HCT116 (cell line): ENCODE measurements around the gene ALKBH8. TPM values are rescaled to one million over a fixed set of nuclear protein-coding genes. Genes with fewer than 3 reads are reported as not detected.

ENCODE experiments used
- ATAC-seq: fragments of 200-7000 bp; cut with Tn5 transposase; 2 replicates; pipeline ENCODE4 v1.9.1; 2020; ENCODE audit warnings: mild to moderate bottlenecking, moderate library complexity
- BruUV-seq: library from RNA; stranded (reverse); fragments of 400-500 nt; replicated peaks from 2 replicates; lab custom pipeline; 2021; lab: Mats Ljungman, UMichigan
- CTCF ChIA-PET: fragments of 300-600 bp; sonication (Branson Sonifier 250); formaldehyde crosslinking; loops from one replicate; lab custom pipeline; 2021; ENCODE audit warnings: antibody characterized with exemption; lab: Charles Lee
- POLR2A ChIA-PET: fragments of 300-600, 350-600 bp; sonication (Branson Sonifier 250); formaldehyde crosslinking; loops from one replicate; lab custom pipeline; 2021; ENCODE audit warnings: antibody characterized with exemption; lab: Charles Lee
- RAD21 ChIA-PET, 2 experiments: fragments of 300-600 bp; sonication (Branson Sonifier 250); formaldehyde crosslinking; loops; one replicate each; lab custom pipeline; 2023; ENCODE audit warnings: low total read pairs in 2 of 2; ENCODE audit not compliant: uncharacterized antibody in 2 of 2, unreplicated experiment in 2 of 2, low non-redundant PET in 1 of 2; lab: Charles Lee
- DNase-seq: peaks from one replicate; pipeline ENCODE4 v3.0.0-alpha.2; 2010; ENCODE audit warnings: low read depth, low spot score
- H2AFZ ChIP-seq: fragments of 200-600 bp; shearing (Covaris generic), sonication (generic); 2 replicates; pipeline ENCODE4 v1.6.1; 2017; ENCODE audit warnings: low read depth, mixed run types, mixed read lengths, antibody characterized with exemption, low read length; ENCODE audit not compliant: poor library complexity, severe bottlenecking
- H3K27ac ChIP-seq: 2 replicates; pipeline ENCODE4 v1.5.1; 2012; ENCODE audit warnings: low read depth, low read length
- H3K27me3 ChIP-seq: fragments of 200-600 bp; sonication (generic); 2 replicates; pipeline ENCODE4 v1.6.1; 2016; ENCODE audit warnings: mixed run types, low read length, mixed read lengths; ENCODE audit not compliant: insufficient read depth
- H3K36me3 ChIP-seq, 2 experiments: fragments of 200-500 bp in 1 of 2; fragments of 200-600 bp in 1 of 2; sonication (Bioruptor generic) in 1 of 2; sonication (generic) in 1 of 2; 2 replicates each; pipeline versions ENCODE4 v1.5.1 to v1.6.1; 2014 to 2016; ENCODE audit warnings: low read length in 2 of 2, inconsistent platforms in 1 of 2, mixed read lengths in 1 of 2, mixed run types in 1 of 2; ENCODE audit not compliant: insufficient read depth in 2 of 2, control insufficient read depth in 1 of 2
- H3K4me1 ChIP-seq, 2 experiments: fragments of 200-600 bp in 1 of 2; sonication (generic) in 1 of 2; 2 replicates each; pipeline versions ENCODE4 v1.5.1 to v1.6.1; 2012 to 2017; ENCODE audit warnings: low read length in 2 of 2, inconsistent platforms in 1 of 2, mild to moderate bottlenecking in 1 of 2, mixed read lengths in 1 of 2, mixed run types in 1 of 2, moderate library complexity in 1 of 2; ENCODE audit not compliant: insufficient read depth in 2 of 2, control insufficient read depth in 1 of 2
- H3K4me2 ChIP-seq: fragments of 200-600 bp; sonication (generic); 2 replicates; pipeline ENCODE4 v1.6.1; 2017; ENCODE audit warnings: mixed run types, low read length, mixed read lengths
- H3K4me3 ChIP-seq, 2 experiments: fragments of 200-600 bp in 1 of 2; sonication (generic) in 1 of 2; replicated peaks in 1 of 2; 2 replicates each; pipeline ENCODE4 v1.5.1; 2011 to 2016; ENCODE audit warnings: low read length in 2 of 2, control low read depth in 1 of 2, low read depth in 1 of 2, mild to moderate bottlenecking in 1 of 2, mixed read lengths in 1 of 2, mixed run types in 1 of 2
- H3K79me2 ChIP-seq: fragments of 200-600 bp; sonication (generic); 2 replicates; pipeline ENCODE4 v1.6.1; 2017; ENCODE audit warnings: mild to moderate bottlenecking, mixed run types, low read length, moderate library complexity, mixed read lengths; ENCODE audit not compliant: insufficient read depth
- H3K9ac ChIP-seq: fragments of 200-600 bp; sonication (generic); 2 replicates; pipeline ENCODE4 v1.6.1; 2016; ENCODE audit warnings: low read length, mixed read lengths
- H3K9me2 ChIP-seq: fragments of 200-600 bp; sonication (generic), shearing (Covaris generic); 2 replicates; pipeline ENCODE4 v1.6.1; 2017; ENCODE audit warnings: mixed run types, mild to moderate bottlenecking, moderate library complexity; ENCODE audit not compliant: insufficient read depth
- H3K9me3 ChIP-seq, 2 experiments: fragments of 200-500 bp in 1 of 2; fragments of 200-600 bp in 1 of 2; sonication (Bioruptor generic) in 1 of 2; sonication (generic) in 1 of 2; 2 replicates each; pipeline ENCODE4 v1.6.1; 2014 to 2017; ENCODE audit warnings: low read length in 2 of 2, mixed read lengths in 2 of 2, inconsistent platforms in 1 of 2, low read depth in 1 of 2, mild to moderate bottlenecking in 1 of 2, mixed run types in 1 of 2, moderate library complexity in 1 of 2; ENCODE audit not compliant: control insufficient read depth in 1 of 2, insufficient read depth in 1 of 2
- H4K20me1 ChIP-seq: fragments of 200-600 bp; sonication (generic), shearing (Covaris generic); 2 replicates; pipeline ENCODE4 v1.6.1; 2017; ENCODE audit warnings: mixed run types, mild to moderate bottlenecking, moderate library complexity; ENCODE audit not compliant: insufficient read depth
- CBX3 ChIP-seq: IDR thresholded peaks from 2 replicates; pipeline ENCODE4 v1.6.1; 2012; ENCODE audit warnings: low read depth
- CEBPB ChIP-seq: IDR thresholded peaks from 2 replicates; pipeline ENCODE4 v1.6.1; 2012; ENCODE audit warnings: low read depth
- CTCF ChIP-seq, 3 experiments: fragments of 200-600 bp in 1 of 3; sonication (generic) in 1 of 3; IDR thresholded peaks in 2 of 3; conservative IDR thresholded peaks in 1 of 3; 2 replicates each; pipeline ENCODE4 v1.5.1; 2012 to 2017; ENCODE audit warnings: low read depth in 2 of 3, low read length in 2 of 3, antibody characterized with exemption in 1 of 3, borderline replicate concordance in 1 of 3, control low read depth in 1 of 3, mild to moderate bottlenecking in 1 of 3, mixed read lengths in 1 of 3, mixed run types in 1 of 3, moderate library complexity in 1 of 3; ENCODE audit not compliant: insufficient read depth in 1 of 3
- ELF1 ChIP-seq: IDR thresholded peaks from 2 replicates; pipeline ENCODE4 v1.6.1; 2012; ENCODE audit warnings: low read depth, borderline replicate concordance
- EZH2 ChIP-seq: fragments of 200-600 bp; sonication (generic); IDR thresholded peaks from 2 replicates; pipeline ENCODE4 v1.6.1; 2017; ENCODE audit warnings: antibody characterized with exemption, mixed run types
- FOSL1 ChIP-seq: IDR thresholded peaks from 2 replicates; pipeline ENCODE4 v1.6.1; 2012; ENCODE audit warnings: low read depth
- MAX ChIP-seq: IDR thresholded peaks from 2 replicates; pipeline ENCODE4 v1.6.1; 2012
- POLR2A ChIP-seq: IDR thresholded peaks from 2 replicates; pipeline ENCODE4 v1.7.0; 2011; ENCODE audit warnings: borderline replicate concordance; ENCODE audit not compliant: insufficient read depth, insufficient read length; ENCODE audit errors: extremely low read depth
- POLR2AphosphoS5 ChIP-seq: IDR thresholded peaks from 2 replicates; pipeline ENCODE4 v1.6.1; 2011; ENCODE audit warnings: mild to moderate bottlenecking, low read depth, low read length, moderate library complexity
- RAD21 ChIP-seq: IDR thresholded peaks from 2 replicates; pipeline ENCODE4 v1.6.1; 2012; ENCODE audit warnings: low read depth, mild to moderate bottlenecking
- SIN3A ChIP-seq: IDR thresholded peaks from 2 replicates; pipeline ENCODE4 v1.6.1; 2012; ENCODE audit warnings: low read depth
- SP1 ChIP-seq: IDR thresholded peaks from 2 replicates; pipeline ENCODE4 v1.6.1; 2012; ENCODE audit warnings: low read depth
- SRF ChIP-seq: IDR thresholded peaks from 2 replicates; pipeline ENCODE4 v1.6.1; 2012; ENCODE audit warnings: low read depth
- TCF7L2 ChIP-seq: IDR thresholded peaks from 2 replicates; pipeline ENCODE4 v1.7.0; 2011; ENCODE audit warnings: borderline replicate concordance, inconsistent platforms; ENCODE audit not compliant: insufficient read depth, insufficient read length; ENCODE audit errors: extremely low read depth
- YY1 ChIP-seq: IDR thresholded peaks from 2 replicates; pipeline ENCODE4 v1.6.1; 2011; ENCODE audit warnings: low read length, low read depth, moderate library complexity, mild to moderate bottlenecking; ENCODE audit not compliant: insufficient replicate concordance; ENCODE audit errors: extremely low read depth
- ZFX ChIP-seq: fragments of 450-650 bp; IDR thresholded peaks from 2 replicates; pipeline ENCODE4 v1.6.1; 2017
- intact Hi-C: fragments of 100-400 bp; cut with micrococcal nuclease; formaldehyde crosslinking; loops from 2 replicates; pipeline ENCODE4 v1.10.0; 2022
- total RNA-seq: library from RNA; stranded (reverse); gene quantifications from one replicate; pipeline ENCODE4 v1.2.1, GENCODE V29; 2021; ENCODE audit not compliant: unreplicated experiment
- TF ChIP-seq, protein P1 (sequence below): IDR thresholded peaks from 2 replicates; pipeline ENCODE4 v1.6.1; 2011; ENCODE audit warnings: mild to moderate bottlenecking, low read length, moderate library complexity; ENCODE audit not compliant: insufficient replicate concordance; ENCODE audit errors: extremely low read depth
- TF ChIP-seq, protein P2 (sequence below): IDR thresholded peaks from 2 replicates; pipeline ENCODE4 v1.6.1; 2012

Gene ALKBH8
- total RNA-seq, 1 experiment from 2014 or later, result 11.6 TPM

GRCh38 chr11:107593951-107594350, 28.4 kb upstream of the ALKBH8 start:
- Histone ChIP-seq H3K9me2 (no peaks in the 10 kb centered on the region), H4K20me1 (no peaks in the 10 kb centered on the region), H3K4me3 (no peak overlapping the region), H3K4me1 (peaks cover 0 to 9% of the 10 kb centered on the region in 2 experiments; a peak in 1 of 4 replicates), H3K79me2 (no peaks in the 10 kb centered on the region), H2AFZ (no peak overlapping the region), H3K27me3 (no peaks in the 10 kb centered on the region), H3K9ac (no peak overlapping the region), H3K36me3 (no peaks in the 10 kb centered on the region), H3K27ac (no peak overlapping the region), H3K9me3 (no peaks in the 10 kb centered on the region; a peak in 1 of 4 replicates), H3K4me2 (no peak overlapping the region)
- intact Hi-C loops, result no loop called here
- DNase-seq (no peak), ATAC-seq (no peak)
- TF ChIP-seq CEBPB (no peak), SRF (no peak), SIN3A (no peak), POLR2A (no peak), CBX3 (no peak), SP1 (no peak)
- CTCF ChIA-PET, result no interaction called here
- RAD21 ChIA-PET, result no interaction called here
- no TSS peak for BruUV-seq
- POLR2A ChIA-PET, result no interaction called here

DNA sequence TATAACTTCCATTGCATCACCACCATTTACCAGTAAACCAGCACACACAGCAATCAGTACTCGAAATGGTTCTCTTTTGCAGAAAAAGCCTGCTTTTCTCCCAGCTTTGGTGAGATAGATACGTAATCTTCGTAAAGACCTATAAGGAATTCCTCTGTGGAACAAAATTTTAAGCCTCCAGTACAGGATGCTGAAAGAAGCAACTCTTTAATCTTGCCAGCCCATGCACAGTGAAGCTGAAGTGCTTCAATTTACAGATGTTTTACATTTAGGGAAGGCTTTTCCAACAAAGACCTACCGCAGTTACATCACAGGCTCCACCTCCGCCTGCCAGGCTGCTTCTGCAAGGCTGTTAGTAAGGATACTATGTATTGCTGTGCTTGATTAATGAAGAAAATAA, 27.3 kb upstream of the ALKBH8 start:
- ATAC-seq (no peak), DNase-seq (no peak)
- no peaks in the 10 kb centered on the region for H3K9me2 ChIP-seq
- H3K27ac ChIP-seq, result no peak overlapping the region
- H3K4me1 ChIP-seq, result peaks cover 0 to 5% of the 10 kb centered on the region in 2 experiments; a peak in 1 of 4 replicates
- ChIA-PET RAD21 (no interaction called here), CTCF (no interaction called here), POLR2A (no interaction called here)
- no peaks in the 10 kb centered on the region; a peak in 1 of 4 replicates for H3K9me3 ChIP-seq
- no TSS peak for BruUV-seq
- no peak overlapping the region for H3K9ac ChIP-seq
- H4K20me1 ChIP-seq, result no peaks in the 10 kb centered on the region
- H3K4me3 ChIP-seq, result no peak overlapping the region
- intact Hi-C loops, result no loop called here
- H3K36me3 ChIP-seq, result no peaks in the 10 kb centered on the region
- H3K79me2 ChIP-seq, result no peaks in the 10 kb centered on the region
- no peaks in the 10 kb centered on the region for H3K27me3 ChIP-seq
- no peak overlapping the region for H2AFZ ChIP-seq
- no peak overlapping the region for H3K4me2 ChIP-seq
- TF ChIP-seq FOSL1 (no peak), ELF1 (no peak), CEBPB (no peak), SP1 (no peak), MAX (no peak), TCF7L2 (no peak), EZH2 (no peak), SIN3A (no peak), CTCF (IDR thresholded peaks at IDR 0.05 in 2 of 3, conservative IDR thresholded peaks at IDR 0.05 in 1 of 3; ENCODE audit: borderline replicate concordance in 1 of 3, insufficient read depth in 1 of 3, low read depth in 2 of 3, low read length in 2 of 3) (no peak), ZFX (no peak), YY1 (no peak), POLR2A (no peak), POLR2AphosphoS5 (no peak), RAD21 (no peak), SRF (no peak)
- TF ChIP-seq, protein P1, sequence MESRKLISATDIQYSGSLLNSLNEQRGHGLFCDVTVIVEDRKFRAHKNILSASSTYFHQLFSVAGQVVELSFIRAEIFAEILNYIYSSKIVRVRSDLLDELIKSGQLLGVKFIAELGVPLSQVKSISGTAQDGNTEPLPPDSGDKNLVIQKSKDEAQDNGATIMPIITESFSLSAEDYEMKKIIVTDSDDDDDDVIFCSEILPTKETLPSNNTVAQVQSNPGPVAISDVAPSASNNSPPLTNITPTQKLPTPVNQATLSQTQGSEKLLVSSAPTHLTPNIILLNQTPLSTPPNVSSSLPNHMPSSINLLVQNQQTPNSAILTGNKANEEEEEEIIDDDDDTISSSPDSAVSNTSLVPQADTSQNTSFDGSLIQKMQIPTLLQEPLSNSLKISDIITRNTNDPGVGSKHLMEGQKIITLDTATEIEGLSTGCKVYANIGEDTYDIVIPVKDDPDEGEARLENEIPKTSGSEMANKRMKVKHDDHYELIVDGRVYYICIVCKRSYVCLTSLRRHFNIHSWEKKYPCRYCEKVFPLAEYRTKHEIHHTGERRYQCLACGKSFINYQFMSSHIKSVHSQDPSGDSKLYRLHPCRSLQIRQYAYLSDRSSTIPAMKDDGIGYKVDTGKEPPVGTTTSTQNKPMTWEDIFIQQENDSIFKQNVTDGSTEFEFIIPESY, result no peak
- TF ChIP-seq, protein P2, sequence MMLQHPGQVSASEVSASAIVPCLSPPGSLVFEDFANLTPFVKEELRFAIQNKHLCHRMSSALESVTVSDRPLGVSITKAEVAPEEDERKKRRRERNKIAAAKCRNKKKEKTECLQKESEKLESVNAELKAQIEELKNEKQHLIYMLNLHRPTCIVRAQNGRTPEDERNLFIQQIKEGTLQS, result no peak
